ENCODE measurements around the gene C11orf68. TPM values are rescaled to one million over a fixed set of nuclear protein-coding genes. Genes with fewer than 3 reads are reported as not detected.
A peak's percentile ranks its signal among the peaks of the same experiment; 100 is the strongest.

C11orf68 gene
- total and polyA plus RNA-seq, 10 of the 15 experiments (the other 5 are each of a cell fraction or from before 2014, with no cell fraction given) = 3.0 to 25.4 (median 16.7) TPM

DNA sequence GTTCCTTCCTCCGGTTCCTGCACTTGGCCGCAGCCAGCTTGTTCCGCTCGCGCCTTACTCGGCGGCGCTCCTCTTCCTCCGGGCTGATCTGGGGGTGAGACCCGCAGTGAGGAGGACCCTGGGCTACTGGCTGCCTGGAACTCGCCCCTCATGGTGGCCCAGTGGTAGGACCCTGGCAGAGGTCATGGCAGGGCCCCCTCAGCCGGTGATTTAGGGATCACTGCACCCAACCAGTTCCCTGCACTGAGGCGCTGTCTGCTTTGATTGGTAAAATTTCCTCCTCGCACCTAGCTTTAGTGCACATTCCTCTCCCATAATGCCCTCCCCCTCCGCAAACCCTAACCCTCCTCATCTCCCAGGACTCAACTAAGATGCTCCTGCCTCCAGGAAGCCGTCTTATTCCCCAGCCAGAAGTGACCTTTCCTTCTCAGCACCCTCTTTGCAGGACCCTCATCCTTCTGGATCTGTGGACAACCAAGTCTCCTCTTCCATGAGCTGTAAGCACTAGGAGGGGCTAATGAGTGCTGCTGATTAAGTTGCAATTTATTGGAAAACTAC lies 24.7 kb downstream of the C11orf68 start:
- Histone ChIP-seq H3K27me3 (replicated peaks in 1 of 2; ENCODE audit: control insufficient read depth in 2 of 2, insufficient read depth in 2 of 2, low read length in 1 of 2) (no peaks in the 10 kb centered on the region), H3K4me1 (ENCODE audit: control insufficient read depth, insufficient read depth, low read length) (peaks cover 27% of the 10 kb centered on the region), H3K4me2 (ENCODE audit: control insufficient read depth, insufficient read depth) (peak overlapping the region; percentile 99), H3K36me3 (ENCODE audit: control insufficient read depth in 2 of 2, insufficient read depth in 2 of 2, low read length in 1 of 2) (no peaks in the 10 kb centered on the region), H3K9ac (ENCODE audit: control insufficient read depth, insufficient read depth, low read length) (peak overlapping the region; percentile 85), H3K27ac (ENCODE audit: control insufficient read depth, insufficient read depth) (peak overlapping the region; percentile 86), H3K79me2 (ENCODE audit: control insufficient read depth, insufficient read depth, low read length) (peaks cover 47% of the 10 kb centered on the region), H2AFZ (ENCODE audit: control insufficient read depth, low read depth, low read length) (peak overlapping the region; percentile 79), H3K9me3 (replicated peaks; ENCODE audit: control insufficient read depth, insufficient read depth, low read length) (no peaks in the 10 kb centered on the region), H4K20me1 (ENCODE audit: control insufficient read depth, insufficient read depth) (no peaks in the 10 kb centered on the region), H3K4me3 (peak overlapping the region; percentile 98)
- SMC1A ChIA-PET (ENCODE audit: uncharacterized antibody, unreplicated experiment) = interaction anchor here (0.6 to 6.6 kb wide), 9 partner anchors 9 to 249 kb away, joined by 3 to 28 read pairs (median 4); partner anchors contain the start of gene C11orf68
- intact Hi-C loops (cut with micrococcal nuclease; ENCODE audit: unreplicated experiment) (loop anchor here (5.0 to 10.0 kb wide), 2 partner anchors 33 to 241 kb away; no protein-coding TSS in a partner anchor), in situ Hi-C loops (cut with MboI) (no loop called here)
- BruUV-seq (replicated peaks) = no TSS peak
- CTCF ChIA-PET = interaction anchor here (0.7 to 2.0 kb wide), 10 partner anchors 8 to 330 kb away, joined by 3 to 14 read pairs (median 4); no protein-coding TSS in a partner anchor
- ATAC-seq (peak; percentile 29), DNase-seq (ENCODE audit: low read depth, low spot score) (no peak), FAIRE-seq (no peak)
- POLR2A ChIA-PET = interaction anchor here (0.6 to 7.4 kb wide), 6 partner anchors 8 to 220 kb away, joined by 3 to 155 read pairs (median 3); partner anchors contain the start of genes CFL1, FOSL1 and MUS81
- RAD21 ChIA-PET (ENCODE audit: unreplicated experiment) = interaction anchor here (0.8 to 8.0 kb wide), 6 partner anchors 9 to 175 kb away, joined by 3 to 76 read pairs (median 4); partner anchors contain the start of genes C11orf68, CFL1 and MUS81
- WGBS (ENCODE audit: insufficient coverage, insufficient replicate concordance, low lambda C conversion rate, missing lambda C conversion rate) = 3% methylated on average over 16 of the region's 16 CpGs
- no peak for TF ChIP-seq PAX5 (IDR thresholded peaks at IDR 0.05; ENCODE audit: borderline replicate concordance, low read depth, low read length)
- peak; percentile 60; the same call in 1 of the 2 replicates for TF ChIP-seq SPI1 (IDR thresholded peaks at IDR 0.05; ENCODE audit: borderline replicate concordance, insufficient read depth, low read depth, low read length)
- TF ChIP-seq, protein P1, sequence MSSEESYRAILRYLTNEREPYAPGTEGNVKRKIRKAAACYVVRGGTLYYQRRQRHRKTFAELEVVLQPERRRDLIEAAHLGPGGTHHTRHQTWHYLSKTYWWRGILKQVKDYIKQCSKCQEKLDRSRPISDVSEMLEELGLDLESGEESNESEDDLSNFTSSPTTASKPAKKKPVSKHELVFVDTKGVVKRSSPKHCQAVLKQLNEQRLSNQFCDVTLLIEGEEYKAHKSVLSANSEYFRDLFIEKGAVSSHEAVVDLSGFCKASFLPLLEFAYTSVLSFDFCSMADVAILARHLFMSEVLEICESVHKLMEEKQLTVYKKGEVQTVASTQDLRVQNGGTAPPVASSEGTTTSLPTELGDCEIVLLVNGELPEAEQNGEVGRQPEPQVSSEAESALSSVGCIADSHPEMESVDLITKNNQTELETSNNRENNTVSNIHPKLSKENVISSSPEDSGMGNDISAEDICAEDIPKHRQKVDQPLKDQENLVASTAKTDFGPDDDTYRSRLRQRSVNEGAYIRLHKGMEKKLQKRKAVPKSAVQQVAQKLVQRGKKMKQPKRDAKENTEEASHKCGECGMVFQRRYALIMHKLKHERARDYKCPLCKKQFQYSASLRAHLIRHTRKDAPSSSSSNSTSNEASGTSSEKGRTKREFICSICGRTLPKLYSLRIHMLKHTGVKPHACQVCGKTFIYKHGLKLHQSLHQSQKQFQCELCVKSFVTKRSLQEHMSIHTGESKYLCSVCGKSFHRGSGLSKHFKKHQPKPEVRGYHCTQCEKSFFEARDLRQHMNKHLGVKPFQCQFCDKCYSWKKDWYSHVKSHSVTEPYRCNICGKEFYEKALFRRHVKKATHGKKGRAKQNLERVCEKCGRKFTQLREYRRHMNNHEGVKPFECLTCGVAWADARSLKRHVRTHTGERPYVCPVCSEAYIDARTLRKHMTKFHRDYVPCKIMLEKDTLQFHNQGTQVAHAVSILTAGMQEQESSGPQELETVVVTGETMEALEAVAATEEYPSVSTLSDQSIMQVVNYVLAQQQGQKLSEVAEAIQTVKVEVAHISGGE (CRISPR knock-in tag; IDR thresholded peaks at IDR 0.05) = peak; percentile 53
- TF ChIP-seq IKZF1 (conservative IDR thresholded peaks at IDR 0.05) = peak; percentile 66
- peak; percentile 79 for TF ChIP-seq ZBTB40 (IDR thresholded peaks at IDR 0.05; ENCODE audit: borderline replicate concordance)
- 0 out of 2 replicates have a peak, but pooled peaks have one; percentile 50 for TF ChIP-seq TCF3 (IDR thresholded peaks at IDR 0.05; ENCODE audit: borderline replicate concordance, insufficient read depth, low read depth, low read length)
- 0 out of 2 replicates have a peak, but pooled peaks have one; percentile 31 for TF ChIP-seq NFYB (IDR thresholded peaks at IDR 0.05; ENCODE audit: insufficient read depth, low read depth, low read length)
- TF ChIP-seq GATAD2B (conservative IDR thresholded peaks at IDR 0.05; ENCODE audit: low read depth) = 0 out of 2 replicates have a peak, but pooled peaks have one; percentile 37
- 0 out of 2 replicates have a peak, but pooled peaks have one; percentile 16 for TF ChIP-seq HDGF (IDR thresholded peaks at IDR 0.05)
- peak; percentile 46; the same call in 1 of the 2 replicates for TF ChIP-seq NR2F1 (conservative IDR thresholded peaks at IDR 0.05)

Measured in GM12878 (cell line).